Measurements from ENCODE around the gene NDUFA6. TPM values are rescaled to one million over a fixed set of nuclear protein-coding genes. Genes with fewer than 3 reads are reported as not detected.

NDUFA6 gene
- total RNA-seq, 3 donors from 2014 or later, result 85.3 to 106 (median 105) TPM

- Histone ChIP-seq H3K9me3 (no peaks in the 10 kb centered on the region), H3K36me3 (ENCODE audit: low read depth) (no peaks in the 10 kb centered on the region), H3K4me3 (no peak overlapping the region), H3K4me1 (ENCODE audit: low read depth) (peaks cover 8% of the 10 kb centered on the region)
- intact Hi-C loops (cut with DNase I, micrococcal nuclease), result no loop called here
- TF ChIP-seq CTCF (IDR thresholded peaks at IDR 0.05), result no peak
- DNase-seq, result no peak
- ATAC-seq, result no peak
Measured at GRCh38 chr22:42062506-42063170, 27.9 kb downstream of the NDUFA6 start.

- DNase-seq, result peak in 1 of 3 donors; percentile 11
- no peak for TF ChIP-seq CTCF (IDR thresholded peaks at IDR 0.05)
- no peak overlapping the region for H3K4me3 ChIP-seq
- intact Hi-C loops (cut with DNase I, micrococcal nuclease), result no loop called here
- no peak for ATAC-seq
- peaks cover 8% of the 10 kb centered on the region for H3K4me1 ChIP-seq (ENCODE audit: low read depth)
- no peaks in the 10 kb centered on the region for H3K36me3 ChIP-seq (ENCODE audit: low read depth)
- peaks cover 12% of the 10 kb centered on the region for H3K9me3 ChIP-seq
Measured at GRCh38 chr22:42061041-42061440, 29.5 kb downstream of the NDUFA6 start.

- TF ChIP-seq CTCF (IDR thresholded peaks at IDR 0.05), result no peak
- H3K4me1 ChIP-seq (ENCODE audit: low read depth), result peaks cover 8% of the 10 kb centered on the region
- peaks cover 12% of the 10 kb centered on the region for H3K9me3 ChIP-seq
- ATAC-seq (no peak), DNase-seq (peak in 1 of 3 donors; percentile 11)
- H3K36me3 ChIP-seq (ENCODE audit: low read depth), result no peaks in the 10 kb centered on the region
- intact Hi-C loops (cut with DNase I, micrococcal nuclease), result no loop called here
- H3K4me3 ChIP-seq, result no peak overlapping the region
Measured at GRCh38 chr22:42060489-42060888, 30.1 kb downstream of the NDUFA6 start.

- DNase-seq (no peak), ATAC-seq (no peak)
- Histone ChIP-seq H3K9me3 (peaks cover 12% of the 10 kb centered on the region), H3K36me3 (ENCODE audit: low read depth) (no peaks in the 10 kb centered on the region), H3K4me1 (ENCODE audit: low read depth) (no peaks in the 10 kb centered on the region), H3K4me3 (no peak overlapping the region)
- intact Hi-C loops (cut with DNase I, micrococcal nuclease), result no loop called here
- TF ChIP-seq CTCF (IDR thresholded peaks at IDR 0.05), result no peak
Measured at GRCh38 chr22:42056757-42057511, 33.6 kb downstream of the NDUFA6 start.

- Histone ChIP-seq H3K4me1 (ENCODE audit: low read depth) (no peaks in the 10 kb centered on the region), H3K36me3 (ENCODE audit: low read depth) (no peaks in the 10 kb centered on the region), H3K9me3 (peaks cover 12% of the 10 kb centered on the region), H3K4me3 (no peak overlapping the region)
- TF ChIP-seq CTCF (IDR thresholded peaks at IDR 0.05), result no peak
- intact Hi-C loops (cut with DNase I, micrococcal nuclease), result no loop called here
- DNase-seq (no peak), ATAC-seq (no peak)
Measured at GRCh38 chr22:42052765-42053164, 37.8 kb downstream of the NDUFA6 start.

All from mucosa of descending colon (tissue), 3 donors.